ENCODE results near the gene CPEB1. TPM values are rescaled to one million over a fixed set of nuclear protein-coding genes. Genes with fewer than 3 reads are reported as not detected.

Gene CPEB1
- total RNA-seq, 1 donor from 2014 or later, result 10.6 TPM

- TF ChIP-seq POLR2AphosphoS5 (IDR thresholded peaks at IDR 0.05; ENCODE audit: insufficient read depth in 1 of 2, low read depth in 1 of 2) (no peak), CTCF (IDR thresholded peaks at IDR 0.05) (no peak), POLR2A (IDR thresholded peaks at IDR 0.05) (no peak)
- H3K9me3 ChIP-seq, result no peaks in the 10 kb centered on the region
- H3K4me3 ChIP-seq, result no peak overlapping the region
- H3K27ac ChIP-seq, result no peak overlapping the region
- no peaks in the 10 kb centered on the region for H3K36me3 ChIP-seq
- DNase-seq (ENCODE audit: extremely low spot score in 2 of 2), result no peak
- no peaks in the 10 kb centered on the region for H3K27me3 ChIP-seq
- intact Hi-C loops (cut with DNase I), result no loop called here
- no peaks in the 10 kb centered on the region for H3K4me1 ChIP-seq
Observed at GRCh38 chr15:82621970-82622369, 25.2 kb downstream of the CPEB1 start.

GRCh38 chr15:82613747-82614146 is 33.4 kb downstream of the CPEB1 start:
- Histone ChIP-seq H3K4me1 (no peaks in the 10 kb centered on the region), H3K27ac (peak overlapping the region; percentile 12), H3K4me3 (no peak overlapping the region), H3K27me3 (no peaks in the 10 kb centered on the region), H3K36me3 (no peaks in the 10 kb centered on the region), H3K9me3 (no peaks in the 10 kb centered on the region)
- TF ChIP-seq POLR2AphosphoS5 (IDR thresholded peaks at IDR 0.05; ENCODE audit: insufficient read depth in 1 of 2, low read depth in 1 of 2) (no peak), CTCF (IDR thresholded peaks at IDR 0.05) (no peak), POLR2A (IDR thresholded peaks at IDR 0.05) (no peak)
- no peak for DNase-seq (ENCODE audit: extremely low spot score in 2 of 2)
- intact Hi-C loops (cut with DNase I), result no loop called here

- no peak for DNase-seq (ENCODE audit: extremely low spot score in 2 of 2)
- intact Hi-C loops (cut with DNase I), result no loop called here
- Histone ChIP-seq H3K4me1 (no peaks in the 10 kb centered on the region), H3K4me3 (no peak overlapping the region), H3K36me3 (no peaks in the 10 kb centered on the region), H3K27me3 (no peaks in the 10 kb centered on the region), H3K27ac (no peak overlapping the region), H3K9me3 (no peaks in the 10 kb centered on the region)
- no peak for TF ChIP-seq POLR2A (IDR thresholded peaks at IDR 0.05)
Observed at GRCh38 chr15:82611348-82611747, 35.8 kb downstream of the CPEB1 start.

GRCh38 chr15:82602195-82602594 is 45.0 kb downstream of the CPEB1 start:
- Histone ChIP-seq H3K4me3 (no peak overlapping the region), H3K36me3 (no peaks in the 10 kb centered on the region), H3K27me3 (no peaks in the 10 kb centered on the region), H3K9me3 (no peaks in the 10 kb centered on the region), H3K27ac (no peak overlapping the region), H3K4me1 (no peaks in the 10 kb centered on the region)
- intact Hi-C loops (cut with DNase I), result no loop called here
- no peak for DNase-seq (ENCODE audit: extremely low spot score in 2 of 2)
- TF ChIP-seq POLR2AphosphoS5 (IDR thresholded peaks at IDR 0.05; ENCODE audit: insufficient read depth in 1 of 2, low read depth in 1 of 2), result no peak

- Histone ChIP-seq H3K4me3 (no peak overlapping the region), H3K27ac (no peak overlapping the region), H3K36me3 (no peaks in the 10 kb centered on the region), H3K9me3 (no peaks in the 10 kb centered on the region), H3K4me1 (no peaks in the 10 kb centered on the region), H3K27me3 (no peaks in the 10 kb centered on the region)
- TF ChIP-seq CTCF (IDR thresholded peaks at IDR 0.05), result no peak
- no peak for TF ChIP-seq POLR2AphosphoS5 (IDR thresholded peaks at IDR 0.05; ENCODE audit: insufficient read depth in 1 of 2, low read depth in 1 of 2)
- no peak for TF ChIP-seq POLR2A (IDR thresholded peaks at IDR 0.05)
- intact Hi-C loops (cut with DNase I), result no loop called here
- no peak for DNase-seq (ENCODE audit: extremely low spot score in 2 of 2)
Observed at GRCh38 chr15:82599862-82600261, 47.3 kb downstream of the CPEB1 start.

GRCh38 chr15:82597815-82598214 is 49.3 kb downstream of the CPEB1 start:
- Histone ChIP-seq H3K27me3 (no peaks in the 10 kb centered on the region), H3K27ac (no peak overlapping the region), H3K36me3 (no peaks in the 10 kb centered on the region), H3K4me1 (no peaks in the 10 kb centered on the region), H3K4me3 (no peak overlapping the region), H3K9me3 (no peaks in the 10 kb centered on the region)
- DNase-seq (ENCODE audit: extremely low spot score in 2 of 2), result no peak
- no peak for TF ChIP-seq POLR2A (IDR thresholded peaks at IDR 0.05)
- peak in 1 of 2 donors; percentile 30 for TF ChIP-seq POLR2AphosphoS5 (IDR thresholded peaks at IDR 0.05; ENCODE audit: insufficient read depth in 1 of 2, low read depth in 1 of 2)
- no peak for TF ChIP-seq CTCF (IDR thresholded peaks at IDR 0.05)
- intact Hi-C loops (cut with DNase I), result no loop called here
